CD8-positive, alpha-beta memory T cell (primary cell): Measurements from ENCODE around the gene FANCE. TPM values are rescaled to one million over a fixed set of nuclear protein-coding genes. Genes with fewer than 3 reads are reported as not detected.
A peak's percentile ranks its signal among the peaks of the same experiment; 100 is the strongest.

Experiments
- CTCF ChIA-PET: fragments of 350-600 bp; sonication (Branson Sonifier 250); formaldehyde crosslinking; loops from one replicate; lab custom pipeline; 2021; ENCODE audit warnings: antibody characterized with exemption; lab: Charles Lee
- POLR2A ChIA-PET: fragments of 350-600 bp; sonication (Branson Sonifier 250); formaldehyde crosslinking; loops from one replicate; lab custom pipeline; 2021; ENCODE audit warnings: antibody characterized with exemption; lab: Charles Lee
- DNase-seq, 5 donors: peaks; one replicate each; pipeline versions ENCODE4 v3.0.0 to v3.0.0-alpha.2; 2020 to 2022; ENCODE audit warnings: mixed read lengths in 1 of 5
- H3K27ac ChIP-seq: one replicate; pipeline ENCODE4 v1.7.0; 2013; ENCODE audit warnings: low read depth, mild to moderate bottlenecking, low read length, moderate library complexity
- H3K27me3 ChIP-seq: 2 replicates; pipeline ENCODE4 v1.7.0; 2013; ENCODE audit warnings: low read length, mild to moderate bottlenecking; ENCODE audit not compliant: insufficient read depth, poor library complexity, severe bottlenecking
- H3K36me3 ChIP-seq: 2 replicates; pipeline ENCODE4 v1.7.0; 2013; ENCODE audit warnings: mild to moderate bottlenecking, low read length, moderate library complexity; ENCODE audit not compliant: insufficient read depth
- H3K4me1 ChIP-seq: 2 replicates; pipeline ENCODE4 v1.7.0; 2013; ENCODE audit warnings: mild to moderate bottlenecking, low read length, moderate library complexity; ENCODE audit not compliant: insufficient read depth
- H3K4me3 ChIP-seq: 2 replicates; pipeline ENCODE4 v1.7.0; 2013; ENCODE audit warnings: mild to moderate bottlenecking, low read length
- H3K9me3 ChIP-seq: 2 replicates; pipeline ENCODE4 v1.7.0; 2013; ENCODE audit warnings: mild to moderate bottlenecking, low read length
- H3K27ac Mint-ChIP-seq, 8 donors: one replicate each; pipeline ENCODE4 v1.8.0; 2020 to 2021; ENCODE audit warnings: mixed read lengths in 8 of 8, mild to moderate bottlenecking in 6 of 8, inconsistent platforms in 3 of 8, moderate library complexity in 3 of 8
- H3K27me3 Mint-ChIP-seq, 2 donors: one replicate each; pipeline ENCODE4 v1.8.0; 2020 to 2021; ENCODE audit warnings: mixed read lengths in 2 of 2, mild to moderate bottlenecking in 1 of 2, moderate library complexity in 1 of 2
- H3K36me3 Mint-ChIP-seq, 3 donors: one replicate each; pipeline ENCODE4 v1.8.0; 2020 to 2021; ENCODE audit warnings: mixed read lengths in 3 of 3, inconsistent platforms in 1 of 3, mild to moderate bottlenecking in 1 of 3
- H3K4me1 Mint-ChIP-seq, 3 donors: one replicate each; pipeline ENCODE4 v1.8.0; 2020 to 2021; ENCODE audit warnings: mixed read lengths in 3 of 3, inconsistent platforms in 1 of 3, mild to moderate bottlenecking in 1 of 3
- H3K4me3 Mint-ChIP-seq, 7 donors: one replicate each; pipeline ENCODE4 v1.8.0; 2020 to 2021; ENCODE audit warnings: mixed read lengths in 7 of 7, mild to moderate bottlenecking in 6 of 7, moderate library complexity in 4 of 7, inconsistent platforms in 2 of 7
- H3K9me3 Mint-ChIP-seq, 5 donors: one replicate each; pipeline ENCODE4 v1.8.0; 2020 to 2022; ENCODE audit warnings: mixed read lengths in 5 of 5, mild to moderate bottlenecking in 3 of 5, moderate library complexity in 2 of 5, inconsistent platforms in 1 of 5
- polyA plus RNA-seq: library from polyadenylated mRNA; unstranded; fragments of 300-500 nt; fragmentation: Illumina TruSeq; gene quantifications from one replicate; pipeline ENCODE4 v1.2.3, GENCODE V29; 2021
- total RNA-seq, 2 experiments: library from RNA; stranded (reverse); gene quantifications; one replicate each; pipeline ENCODE4 v1.2.3, GENCODE V29; 2021

FANCE gene
- total and polyA plus RNA-seq, 3 experiments from 2014 or later, result 6.5 to 27.5 (median 23.6) TPM

DNA sequence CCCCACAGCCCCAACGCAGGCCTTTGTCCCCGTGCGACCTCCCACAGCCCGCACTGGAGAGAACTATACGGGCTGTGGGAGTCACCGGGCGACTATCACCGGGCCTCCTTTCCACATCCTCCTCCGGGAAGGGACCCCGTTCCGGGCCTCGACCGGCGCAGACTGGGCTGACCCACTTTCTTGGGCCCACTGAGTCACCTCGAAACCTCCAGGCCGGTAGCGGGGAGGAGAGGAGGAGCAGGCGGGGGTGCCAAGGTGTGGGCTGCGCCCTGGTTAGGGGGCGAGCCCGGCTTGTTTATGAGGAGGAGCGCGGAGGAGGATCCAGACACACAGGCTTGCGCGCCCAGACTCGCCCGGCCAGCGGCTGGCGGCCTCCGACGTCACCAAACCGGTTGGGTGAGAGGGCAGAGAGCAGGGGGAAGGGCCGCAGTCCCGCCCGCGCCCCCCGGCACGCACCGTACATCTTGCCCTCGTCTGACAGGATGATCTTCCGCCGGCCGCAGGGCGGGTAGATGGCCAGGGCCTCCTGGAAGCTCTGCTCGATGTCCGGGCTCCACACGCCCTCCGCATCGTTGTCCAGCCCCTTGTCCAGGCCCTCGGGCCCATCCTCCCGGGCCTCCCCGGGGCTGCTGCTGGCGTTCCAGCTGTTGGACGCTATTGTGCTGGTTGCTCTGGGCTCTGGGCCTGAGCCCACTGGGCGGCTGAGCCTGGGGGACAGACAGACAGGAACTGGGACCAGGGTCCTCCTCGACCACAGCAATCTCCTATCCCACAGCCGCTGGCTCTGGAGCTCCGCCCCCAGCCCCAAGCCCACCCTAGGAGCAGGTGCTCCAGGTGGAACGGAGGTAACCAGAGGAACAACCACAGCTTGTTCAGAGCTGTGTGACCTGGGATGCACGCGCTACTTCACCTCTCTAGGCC is 34.1 kb downstream of the FANCE start:
- no peak overlapping the region for H3K4me3 ChIP-seq
- Mint-ChIP-seq H3K36me3 (no peaks in the 10 kb centered on the region), H3K27me3 (no peaks in the 10 kb centered on the region), H3K9me3 (no peaks in the 10 kb centered on the region), H3K27ac (no peak overlapping the region), H3K4me3 (no peak overlapping the region), H3K4me1 (peaks cover 0 to 13% (median 5%) of the 10 kb centered on the region in 3 donors)
- H3K9me3 ChIP-seq, result no peaks in the 10 kb centered on the region
- H3K27ac ChIP-seq, result peak overlapping the region; percentile 38
- H3K36me3 ChIP-seq, result no peaks in the 10 kb centered on the region
- H3K4me1 ChIP-seq, result no peaks in the 10 kb centered on the region
- H3K27me3 ChIP-seq, result no peaks in the 10 kb centered on the region
- CTCF ChIA-PET, result interaction anchor here (1.4 kb wide), 1 partner anchor 37 kb away, joined by 3 read pairs; no protein-coding TSS in a partner anchor
- peak in 1 of 5 donors; percentile 45 for DNase-seq
- POLR2A ChIA-PET, result no interaction called here

DNA sequence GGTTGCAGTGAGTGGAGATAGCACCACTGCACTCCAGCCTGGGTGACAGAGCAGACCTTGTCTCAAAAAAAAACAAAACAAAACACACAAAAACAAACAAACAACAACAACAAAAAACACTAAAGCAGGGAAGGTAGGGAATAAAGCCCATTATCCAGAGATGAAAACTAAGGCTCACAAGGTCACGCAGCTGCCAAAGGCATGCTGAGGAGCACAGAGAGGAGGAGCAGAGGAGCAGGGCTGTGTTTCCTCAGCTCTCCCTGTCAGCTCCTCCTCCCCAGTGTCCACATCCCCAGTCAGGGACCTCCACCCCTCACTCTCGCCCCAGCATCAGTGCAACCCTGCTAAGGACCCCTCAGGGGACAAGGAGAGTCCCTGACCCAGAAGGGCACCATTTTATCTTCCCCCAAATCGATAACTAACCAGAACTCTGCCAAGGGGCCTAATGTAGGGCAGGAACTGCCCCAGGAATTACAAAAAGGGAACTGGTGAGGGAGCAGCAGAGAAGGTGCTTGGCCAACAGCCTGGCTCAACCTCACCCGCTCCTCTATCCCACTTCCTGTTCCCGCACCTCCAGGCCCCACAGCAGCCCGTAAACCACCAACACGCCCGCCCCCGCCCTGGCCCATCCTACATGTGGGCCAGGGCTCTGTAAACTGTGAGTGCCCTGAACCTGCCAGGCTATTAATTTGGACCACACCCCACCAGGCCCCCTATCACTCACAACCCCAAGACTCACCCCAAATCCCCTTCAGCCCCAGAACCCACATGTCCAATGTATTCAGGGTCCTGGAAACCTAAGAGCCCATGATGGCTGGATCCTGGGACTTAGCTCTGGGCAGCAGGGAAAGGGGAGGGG is 35.7 kb downstream of the FANCE start:
- ChIA-PET POLR2A (no interaction called here), CTCF (interaction anchor here (1.0 to 1.4 kb wide), 2 partner anchors 11 to 38 kb away, joined by 3 read pairs; no protein-coding TSS in a partner anchor)
- Histone ChIP-seq H3K36me3 (no peaks in the 10 kb centered on the region), H3K27me3 (no peaks in the 10 kb centered on the region), H3K4me1 (no peaks in the 10 kb centered on the region), H3K27ac (no peak overlapping the region), H3K4me3 (no peak overlapping the region), H3K9me3 (no peaks in the 10 kb centered on the region)
- peaks cover under 1 to 16% (median 5%) of the 10 kb centered on the region in 3 donors for H3K4me1 Mint-ChIP-seq
- H3K27me3 Mint-ChIP-seq, result no peaks in the 10 kb centered on the region
- no peaks in the 10 kb centered on the region for H3K36me3 Mint-ChIP-seq
- H3K27ac Mint-ChIP-seq, result peak overlapping the region in 2 of 8 donors; percentile 29 to 36
- DNase-seq, result peak in 1 of 5 donors; percentile 43
- H3K9me3 Mint-ChIP-seq, result no peaks in the 10 kb centered on the region
- H3K4me3 Mint-ChIP-seq, result no peak overlapping the region

DNA sequence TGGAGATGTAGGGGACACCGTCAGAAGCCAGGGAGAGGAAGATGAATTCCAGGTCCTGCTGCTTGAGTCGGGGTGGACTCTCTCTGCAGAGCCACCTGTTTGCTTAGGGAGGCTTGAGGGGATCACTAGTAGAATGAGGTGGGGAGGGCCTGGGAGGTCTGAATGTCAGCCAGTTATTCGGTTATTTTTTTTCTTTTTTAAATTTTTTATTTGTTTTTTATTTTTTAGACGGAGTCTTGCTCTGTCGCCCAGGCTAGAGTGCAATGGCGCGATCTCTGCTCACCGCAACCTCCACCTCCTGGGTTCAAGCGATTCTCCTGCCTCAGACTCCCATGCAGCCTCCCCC is 36.4 kb downstream of the FANCE start:
- Mint-ChIP-seq H3K4me1 (peaks cover 7 to 22% (median 8%) of the 10 kb centered on the region in 3 donors), H3K9me3 (no peaks in the 10 kb centered on the region), H3K27me3 (no peaks in the 10 kb centered on the region), H3K36me3 (no peaks in the 10 kb centered on the region), H3K27ac (no peak overlapping the region), H3K4me3 (no peak overlapping the region)
- no peaks in the 10 kb centered on the region for H3K4me1 ChIP-seq
- H3K4me3 ChIP-seq, result no peak overlapping the region
- no peaks in the 10 kb centered on the region for H3K9me3 ChIP-seq
- H3K27me3 ChIP-seq, result no peaks in the 10 kb centered on the region
- H3K27ac ChIP-seq, result no peak overlapping the region
- ChIA-PET CTCF (no interaction called here), POLR2A (no interaction called here)
- H3K36me3 ChIP-seq, result no peaks in the 10 kb centered on the region
- no peak for DNase-seq

DNA sequence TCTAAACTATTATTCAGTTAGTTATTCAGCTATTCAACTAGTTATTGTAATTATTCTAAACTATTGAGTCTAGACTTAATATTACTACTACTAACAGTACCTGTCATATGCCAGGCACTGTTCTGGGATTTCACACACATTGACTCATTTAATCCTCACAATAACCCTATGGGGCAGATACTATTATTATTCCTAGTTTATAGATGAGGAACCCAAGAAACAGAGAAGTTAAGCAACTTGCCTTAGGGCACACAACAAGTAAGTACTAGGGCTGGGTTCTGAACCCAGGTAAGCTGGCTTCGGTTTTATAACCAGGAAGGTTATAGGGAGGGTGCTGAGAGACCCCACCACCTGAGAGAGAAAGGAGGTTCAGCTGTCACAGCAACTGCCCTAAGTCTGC is 36.9 kb downstream of the FANCE start:
- Mint-ChIP-seq H3K36me3 (no peaks in the 10 kb centered on the region), H3K9me3 (no peaks in the 10 kb centered on the region), H3K27ac (peak overlapping the region in 1 of 8 donors; percentile 8), H3K27me3 (no peaks in the 10 kb centered on the region), H3K4me1 (peaks cover 12 to 27% (median 12%) of the 10 kb centered on the region in 3 donors), H3K4me3 (no peak overlapping the region)
- no peaks in the 10 kb centered on the region for H3K27me3 ChIP-seq
- CTCF ChIA-PET, result no interaction called here
- no peaks in the 10 kb centered on the region for H3K9me3 ChIP-seq
- POLR2A ChIA-PET, result no interaction called here
- no peaks in the 10 kb centered on the region for H3K36me3 ChIP-seq
- no peak overlapping the region for H3K27ac ChIP-seq
- DNase-seq, result no peak
- no peaks in the 10 kb centered on the region for H3K4me1 ChIP-seq
- no peak overlapping the region for H3K4me3 ChIP-seq

DNA sequence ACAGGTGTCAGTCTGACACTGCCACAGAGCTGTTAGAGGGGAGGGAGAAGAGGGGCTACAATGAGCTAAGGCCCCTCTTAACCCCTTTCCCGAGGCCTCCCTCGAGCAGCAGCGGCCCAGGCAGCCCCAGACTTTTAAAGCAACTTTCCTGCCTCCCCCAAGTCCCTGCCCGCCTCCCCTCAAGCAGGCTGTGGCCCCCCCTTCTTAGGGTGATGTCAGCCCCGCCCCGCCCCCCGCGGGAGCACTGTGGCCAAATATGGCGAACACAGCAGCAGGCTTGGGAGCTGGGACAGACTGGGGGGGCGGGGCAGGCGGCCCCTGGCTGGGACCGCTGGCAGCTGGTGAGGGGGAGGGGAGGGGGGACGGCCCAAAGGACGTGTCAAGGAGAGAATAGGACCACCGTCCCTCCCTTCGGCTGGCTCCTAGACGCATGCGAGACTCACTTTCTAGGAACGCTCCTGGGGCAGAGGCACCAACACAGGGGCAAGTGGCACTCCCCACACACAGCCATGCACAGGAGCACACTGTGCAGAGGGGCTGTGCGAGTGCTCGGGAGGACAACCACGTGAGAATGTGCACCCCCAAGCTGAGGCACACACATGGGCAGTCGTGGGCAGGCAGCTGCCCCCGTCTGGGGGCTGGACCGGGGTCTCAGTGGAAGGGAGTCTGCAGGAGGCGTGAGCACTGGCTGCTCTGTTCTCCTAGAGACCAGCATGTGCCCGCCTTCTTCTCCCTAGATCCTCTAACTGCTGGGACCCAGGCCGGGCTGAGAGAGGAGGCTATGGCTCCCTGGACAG is 38.1 kb downstream of the FANCE start:
- CTCF ChIA-PET, result interaction anchor here (0.5 kb wide), 1 partner anchor 203 kb away, joined by 3 read pairs; no protein-coding TSS in a partner anchor
- H3K4me3 Mint-ChIP-seq, result no peak overlapping the region
- H3K27me3 Mint-ChIP-seq, result no peaks in the 10 kb centered on the region
- H3K36me3 Mint-ChIP-seq, result no peaks in the 10 kb centered on the region
- POLR2A ChIA-PET, result no interaction called here
- DNase-seq, result peak in 1 of 5 donors; percentile 44
- Histone ChIP-seq H3K4me1 (no peaks in the 10 kb centered on the region), H3K27me3 (no peaks in the 10 kb centered on the region), H3K4me3 (no peak overlapping the region), H3K36me3 (no peaks in the 10 kb centered on the region), H3K27ac (peak overlapping the region; percentile 43), H3K9me3 (no peaks in the 10 kb centered on the region)
- peaks cover 13 to 35% (median 14%) of the 10 kb centered on the region in 3 donors for H3K4me1 Mint-ChIP-seq
- H3K27ac Mint-ChIP-seq, result peak overlapping the region in 1 of 8 donors; percentile 72
- no peaks in the 10 kb centered on the region for H3K9me3 Mint-ChIP-seq

DNA sequence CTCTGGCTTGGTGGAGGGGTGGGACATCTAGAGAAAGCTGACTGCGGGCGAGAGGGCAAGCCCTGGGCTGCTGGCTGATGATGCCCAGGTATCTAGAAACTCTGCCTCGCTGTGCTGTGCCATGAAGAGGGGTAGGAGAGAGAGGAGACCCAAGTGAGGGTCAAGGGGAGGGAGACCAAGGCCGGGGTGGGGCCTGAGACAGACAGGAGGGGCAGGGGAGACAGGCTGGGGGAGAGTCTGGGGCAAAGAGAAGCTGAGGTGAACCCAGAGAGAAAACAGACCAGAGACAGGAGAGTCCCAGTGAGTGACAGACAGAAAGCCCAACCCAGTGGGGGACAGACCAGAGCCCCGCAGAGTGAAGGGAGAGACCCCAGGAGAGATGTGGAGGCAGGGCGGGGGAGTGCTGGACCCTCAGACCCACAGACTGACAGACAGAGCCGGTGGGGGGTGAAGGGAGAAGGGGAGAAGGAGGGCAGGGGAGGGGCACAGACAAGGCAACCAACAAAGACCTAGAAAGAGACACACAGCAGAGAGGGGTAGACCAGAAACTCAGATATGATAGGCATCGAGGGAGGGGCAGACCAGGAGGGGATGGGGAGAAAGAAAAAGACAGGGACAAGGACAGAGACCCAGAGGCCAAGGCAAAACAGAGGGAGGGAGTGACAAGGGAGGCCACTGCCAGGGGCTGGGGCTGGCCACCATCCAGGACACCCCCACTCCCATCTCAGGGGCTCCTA is 38.9 kb downstream of the FANCE start:
- Mint-ChIP-seq H3K4me1 (peaks cover 14 to 41% (median 15%) of the 10 kb centered on the region in 3 donors), H3K9me3 (no peaks in the 10 kb centered on the region), H3K36me3 (peaks cover 0 to under 1% (median 0%) of the 10 kb centered on the region in 3 donors), H3K27ac (peak overlapping the region in 1 of 8 donors; percentile 72), H3K27me3 (no peaks in the 10 kb centered on the region), H3K4me3 (peak overlapping the region in 1 of 7 donors; percentile 2)
- CTCF ChIA-PET, result no interaction called here
- H3K27ac ChIP-seq, result no peak overlapping the region
- no peak overlapping the region for H3K4me3 ChIP-seq
- H3K36me3 ChIP-seq, result no peaks in the 10 kb centered on the region
- no peaks in the 10 kb centered on the region for H3K9me3 ChIP-seq
- POLR2A ChIA-PET, result no interaction called here
- DNase-seq, result no peak
- no peaks in the 10 kb centered on the region for H3K27me3 ChIP-seq
- no peaks in the 10 kb centered on the region for H3K4me1 ChIP-seq

DNA sequence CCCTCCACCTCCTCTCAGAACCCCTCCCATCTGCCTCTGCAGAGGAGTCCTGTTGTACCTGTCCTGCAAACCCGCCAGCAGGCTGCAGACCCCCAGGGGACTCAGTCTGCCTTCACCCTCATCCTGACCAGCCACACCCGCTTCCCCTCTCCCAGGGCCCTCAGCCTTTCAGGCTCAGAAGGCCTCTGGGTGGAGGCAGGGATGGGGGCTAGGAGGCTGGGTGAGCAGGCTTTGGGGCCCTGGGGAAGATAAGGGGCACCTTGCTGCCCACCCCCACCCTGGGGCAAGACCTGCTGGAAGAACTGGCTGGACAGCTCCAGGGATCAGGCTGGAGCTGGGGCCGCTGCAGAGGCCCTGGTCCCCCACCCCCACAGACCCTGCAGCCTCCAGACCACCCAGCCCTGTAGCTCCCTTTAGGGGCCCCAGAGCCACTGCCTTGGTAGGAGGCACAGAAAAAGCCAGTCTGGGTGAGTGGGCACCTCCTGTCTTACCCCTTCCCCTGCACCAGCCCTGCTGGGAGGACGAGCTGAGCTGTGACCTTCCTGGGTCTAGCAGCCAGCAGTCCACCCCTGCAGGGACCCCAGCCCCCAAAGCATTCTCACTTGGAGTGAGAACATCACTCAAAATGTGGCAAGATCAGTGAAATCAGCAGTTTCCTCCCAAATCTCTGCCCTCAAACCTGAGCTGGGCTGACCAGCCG is 39.6 kb downstream of the FANCE start:
- POLR2A ChIA-PET, result no interaction called here
- Mint-ChIP-seq H3K4me3 (no peak overlapping the region), H3K27ac (no peak overlapping the region), H3K36me3 (peaks cover 0 to 1% (median 0%) of the 10 kb centered on the region in 3 donors), H3K27me3 (no peaks in the 10 kb centered on the region), H3K4me1 (peaks cover 14 to 43% (median 16%) of the 10 kb centered on the region in 3 donors), H3K9me3 (no peaks in the 10 kb centered on the region)
- H3K36me3 ChIP-seq, result no peaks in the 10 kb centered on the region
- no peaks in the 10 kb centered on the region for H3K4me1 ChIP-seq
- DNase-seq, result no peak
- H3K27me3 ChIP-seq, result no peaks in the 10 kb centered on the region
- no peaks in the 10 kb centered on the region for H3K9me3 ChIP-seq
- CTCF ChIA-PET, result no interaction called here
- H3K27ac ChIP-seq, result no peak overlapping the region
- H3K4me3 ChIP-seq, result no peak overlapping the region
